ENCODE measurements around the gene IL15. TPM values are rescaled to one million over a fixed set of nuclear protein-coding genes. Genes with fewer than 3 reads are reported as not detected.
"Not testable (repeated sequence)": the region's sequence is repeated elsewhere in the genome, so short reads cannot be mapped to it uniquely, and the experiment has no call there.

Gene IL15, protein sequence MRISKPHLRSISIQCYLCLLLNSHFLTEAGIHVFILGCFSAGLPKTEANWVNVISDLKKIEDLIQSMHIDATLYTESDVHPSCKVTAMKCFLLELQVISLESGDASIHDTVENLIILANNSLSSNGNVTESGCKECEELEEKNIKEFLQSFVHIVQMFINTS
- 5.8 and 7.1 TPM in 2 replicates for total RNA-seq (2014; rRNA removed; shearing (Covaris generic))
- polyA plus RNA-seq (2016; fragmentation: Nextera tagmentation; extraction: Ambion mirVana), result 7.6 and 8.5 TPM in 2 replicates

DNA sequence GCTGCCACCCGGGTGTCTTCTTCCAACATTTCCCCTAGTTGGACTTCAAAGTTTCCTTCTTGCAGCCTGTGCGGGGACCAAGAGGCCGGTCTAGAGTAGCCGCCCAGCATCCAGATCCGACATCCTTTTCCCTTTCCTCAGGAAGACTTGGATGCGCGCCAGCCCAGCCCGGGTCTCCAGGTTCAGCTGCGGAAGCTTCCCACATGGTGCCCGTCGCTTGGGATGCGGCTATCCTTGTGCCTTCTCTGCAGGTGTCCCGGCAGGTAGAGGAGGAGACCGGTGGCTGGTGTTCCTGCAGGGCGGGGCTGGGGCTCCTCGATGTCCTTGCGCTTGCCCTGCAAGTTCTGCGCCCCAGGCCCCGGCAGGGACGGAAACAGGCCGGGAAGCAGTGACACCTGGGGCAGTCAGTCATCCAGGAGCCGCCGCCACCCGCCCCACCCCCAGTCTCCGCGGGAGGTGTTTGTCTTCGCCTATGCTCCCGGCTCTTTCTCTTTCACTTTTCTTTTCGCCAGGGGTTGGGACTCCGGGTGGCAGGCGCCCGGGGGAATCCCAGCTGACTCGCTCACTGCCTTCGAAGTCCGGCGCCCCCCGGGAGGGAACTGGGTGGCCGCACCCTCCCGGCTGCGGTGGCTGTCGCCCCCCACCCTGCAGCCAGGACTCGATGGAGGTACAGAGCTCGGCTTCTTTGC, at the start of gene IL15:
Gene IL15, plus strand, starts transcription at position 502 of the 689 bp plus-strand sequence. CDS start 82,882 bp downstream, outside the sequence.
- in situ Hi-C loops (cut with MboI), result no loop called here
- Histone ChIP-seq H3K27me3 (replicated peaks; ENCODE audit: insufficient read depth) (no peaks in the 10 kb centered on the region), H3K36me3 (ENCODE audit: low read depth) (no peaks in the 10 kb centered on the region), H3F3A (ENCODE audit: insufficient read depth) (no peaks in the 10 kb centered on the region), H3K27ac (peak within 1 kb of the TSS; percentile 62), H3K4me3 (peak within 1 kb of the TSS; percentile 96), H3K9ac (peak within 1 kb of the TSS; percentile 86), H3K9me3 (ENCODE audit: low read depth) (no peaks in the 10 kb centered on the region), H3K4me2 (ENCODE audit: unreplicated experiment) (peak within 1 kb of the TSS; percentile 94), H3K79me2 (ENCODE audit: insufficient read depth) (peaks cover 40% of the 10 kb centered on the region), H3K9me2 (ENCODE audit: insufficient read depth) (no peaks in the 10 kb centered on the region), H3K4me1 (ENCODE audit: insufficient read depth) (peaks cover 9% of the 10 kb centered on the region; the same call in 1 of the 2 replicates), H2AFZ (peak within 1 kb of the TSS; percentile 96), H4K20me1 (ENCODE audit: insufficient read depth) (no peaks in the 10 kb centered on the region)
- 1 to 2% methylated on average over 25 to 43 of the region's 43 CpGs for WGBS, 2 experiments (ENCODE audit: low coverage in 1 of 2, low lambda C conversion rate in 2 of 2, missing lambda C conversion rate in 2 of 2)
- TF ChIP-seq EZH2 (IDR thresholded peaks at IDR 0.05; ENCODE audit: insufficient read depth, poor library complexity, severe bottlenecking) (no peak), EZH2phosphoT487 (IDR thresholded peaks at IDR 0.05; ENCODE audit: insufficient read depth, low read depth) (no peak)
- peak; percentile 78 for DNase-seq

- H3K27me3 ChIP-seq (replicated peaks; ENCODE audit: insufficient read depth), result no peaks in the 10 kb centered on the region
- H3K4me3 ChIP-seq, result no peak overlapping the region
- no peaks in the 10 kb centered on the region for H4K20me1 ChIP-seq (ENCODE audit: insufficient read depth)
- in situ Hi-C loops (cut with MboI), result no loop called here
- H3K9me3 ChIP-seq (ENCODE audit: low read depth), result no peaks in the 10 kb centered on the region
- H3K27ac ChIP-seq, result no peak overlapping the region
- H3K36me3 ChIP-seq (ENCODE audit: low read depth), result no peaks in the 10 kb centered on the region
- no peak overlapping the region for H2AFZ ChIP-seq
- TF ChIP-seq EZH2 (IDR thresholded peaks at IDR 0.05; ENCODE audit: insufficient read depth, poor library complexity, severe bottlenecking) (no peak), EZH2phosphoT487 (IDR thresholded peaks at IDR 0.05; ENCODE audit: insufficient read depth, low read depth) (no peak)
- no peaks in the 10 kb centered on the region for H3K4me1 ChIP-seq (ENCODE audit: insufficient read depth)
- H3K79me2 ChIP-seq (ENCODE audit: insufficient read depth), result no peaks in the 10 kb centered on the region
- no peak overlapping the region for H3K9ac ChIP-seq
- no peaks in the 10 kb centered on the region; the same call in 1 of the 2 replicates for H3K9me2 ChIP-seq (ENCODE audit: insufficient read depth)
- H3K4me2 ChIP-seq (ENCODE audit: unreplicated experiment), result no peak overlapping the region
- 53 to 64% methylated on average over 1 of the region's 1 CpG for WGBS, 2 experiments (ENCODE audit: low coverage in 1 of 2, low lambda C conversion rate in 2 of 2, missing lambda C conversion rate in 2 of 2)
- no peaks in the 10 kb centered on the region for H3F3A ChIP-seq (ENCODE audit: insufficient read depth)
- DNase-seq, result peak; percentile 9
Observed at GRCh38 chr4:141587897-141588296, 48.5 kb upstream of the IL15 start.

- no peaks in the 10 kb centered on the region for H3K27me3 ChIP-seq (replicated peaks; ENCODE audit: insufficient read depth)
- H3K36me3 ChIP-seq (ENCODE audit: low read depth), result no peaks in the 10 kb centered on the region
- no peak for TF ChIP-seq EZH2phosphoT487 (IDR thresholded peaks at IDR 0.05; ENCODE audit: insufficient read depth, low read depth)
- TF ChIP-seq EZH2 (IDR thresholded peaks at IDR 0.05; ENCODE audit: insufficient read depth, poor library complexity, severe bottlenecking), result no peak
- H3F3A ChIP-seq (ENCODE audit: insufficient read depth), result no peaks in the 10 kb centered on the region
- no peak overlapping the region for H3K4me2 ChIP-seq (ENCODE audit: unreplicated experiment)
- in situ Hi-C loops (cut with MboI), result no loop called here
- no peak overlapping the region for H3K27ac ChIP-seq
- H3K4me1 ChIP-seq (ENCODE audit: insufficient read depth), result peaks cover 6% of the 10 kb centered on the region; the same call in 1 of the 2 replicates
- no peaks in the 10 kb centered on the region for H3K79me2 ChIP-seq (ENCODE audit: insufficient read depth)
- no peak for DNase-seq
- no peak overlapping the region for H3K4me3 ChIP-seq
- H3K9ac ChIP-seq, result no peak overlapping the region
- no peak overlapping the region for H2AFZ ChIP-seq
- no peaks in the 10 kb centered on the region for H3K9me3 ChIP-seq (ENCODE audit: low read depth)
- no peaks in the 10 kb centered on the region for H4K20me1 ChIP-seq (ENCODE audit: insufficient read depth)
- H3K9me2 ChIP-seq (ENCODE audit: insufficient read depth), result no peaks in the 10 kb centered on the region; the same call in 1 of the 2 replicates
Observed at GRCh38 chr4:141595531-141595930, 40.9 kb upstream of the IL15 start.

GRCh38 chr4:141599853-141600252, 36.5 kb upstream of the IL15 start:
- no peaks in the 10 kb centered on the region for H3F3A ChIP-seq (ENCODE audit: insufficient read depth)
- no peaks in the 10 kb centered on the region for H3K9me2 ChIP-seq (ENCODE audit: insufficient read depth)
- H2AFZ ChIP-seq, result no peak overlapping the region
- peak; percentile 4 for DNase-seq
- no peak overlapping the region for H3K27ac ChIP-seq
- H3K9me3 ChIP-seq (ENCODE audit: low read depth), result no peaks in the 10 kb centered on the region
- WGBS, 2 experiments (ENCODE audit: low coverage in 1 of 2, low lambda C conversion rate in 2 of 2, missing lambda C conversion rate in 2 of 2), result 34 to 36% methylated on average over 3 of the region's 3 CpGs
- in situ Hi-C loops (cut with MboI), result no loop called here
- H3K9ac ChIP-seq, result no peak overlapping the region
- H3K4me3 ChIP-seq, result no peak overlapping the region
- H3K4me1 ChIP-seq (ENCODE audit: insufficient read depth), result peaks cover 6% of the 10 kb centered on the region; the same call in 1 of the 2 replicates
- no peaks in the 10 kb centered on the region for H3K27me3 ChIP-seq (replicated peaks; ENCODE audit: insufficient read depth)
- TF ChIP-seq EZH2 (IDR thresholded peaks at IDR 0.05; ENCODE audit: insufficient read depth, poor library complexity, severe bottlenecking) (no peak), EZH2phosphoT487 (IDR thresholded peaks at IDR 0.05; ENCODE audit: insufficient read depth, low read depth) (no peak)
- no peaks in the 10 kb centered on the region for H3K36me3 ChIP-seq (ENCODE audit: low read depth)
- no peaks in the 10 kb centered on the region for H4K20me1 ChIP-seq (ENCODE audit: insufficient read depth)
- no peak overlapping the region for H3K4me2 ChIP-seq (ENCODE audit: unreplicated experiment)
- H3K79me2 ChIP-seq (ENCODE audit: insufficient read depth), result no peaks in the 10 kb centered on the region

- H3K9ac ChIP-seq; H3K9me2 ChIP-seq (ENCODE audit: insufficient read depth); H3K4me1 ChIP-seq (ENCODE audit: insufficient read depth); in situ Hi-C loops (cut with MboI); H3K27me3 ChIP-seq (replicated peaks; ENCODE audit: insufficient read depth); H3K4me2 ChIP-seq (ENCODE audit: unreplicated experiment); H2AFZ ChIP-seq; DNase-seq; H3K79me2 ChIP-seq (ENCODE audit: insufficient read depth); H3K36me3 ChIP-seq (ENCODE audit: low read depth); H3K9me3 ChIP-seq (ENCODE audit: low read depth); H3K27ac ChIP-seq; H4K20me1 ChIP-seq (ENCODE audit: insufficient read depth); H3K4me3 ChIP-seq; H3F3A ChIP-seq (ENCODE audit: insufficient read depth): not testable (repeated sequence)
- WGBS, 2 experiments (ENCODE audit: low coverage in 1 of 2, low lambda C conversion rate in 2 of 2, missing lambda C conversion rate in 2 of 2), result 83 to 91% methylated on average over 11 of the region's 11 CpGs
Observed at GRCh38 chr4:141604683-141605082, 31.7 kb upstream of the IL15 start.

Measured in GM23248 (cell line).